ENCODE measurements around the gene RASSF8. TPM values are rescaled to one million over a fixed set of nuclear protein-coding genes. Genes with fewer than 3 reads are reported as not detected.

The RASSF8 gene
- total RNA-seq, 1 experiment from 2014 or later, result 22.9 TPM

GRCh38 chr12:25993901-25994651 lies 35.6 kb downstream of the RASSF8 start:
- DNase-seq, result no peak
- Histone ChIP-seq H3K4me3 (ENCODE audit: insufficient read depth, low read depth, low read length) (no peak overlapping the region), H3K27me3 (ENCODE audit: control insufficient read depth, insufficient read depth, low read length) (no peaks in the 10 kb centered on the region), H3K36me3 (replicated peaks; ENCODE audit: control insufficient read depth, insufficient read depth, low read length) (no peaks in the 10 kb centered on the region)

- no peak for DNase-seq
- Histone ChIP-seq H3K36me3 (replicated peaks; ENCODE audit: control insufficient read depth, insufficient read depth, low read length) (no peaks in the 10 kb centered on the region), H3K27me3 (ENCODE audit: control insufficient read depth, insufficient read depth, low read length) (no peaks in the 10 kb centered on the region), H3K4me3 (ENCODE audit: insufficient read depth, low read depth, low read length) (no peak overlapping the region)
Observed at GRCh38 chr12:25994901-25995625, 36.6 kb downstream of the RASSF8 start.

GRCh38 chr12:25995906-25996305 lies 37.4 kb downstream of the RASSF8 start:
- no peak for DNase-seq

GRCh38 chr12:25996677-25997076 lies 38.2 kb downstream of the RASSF8 start:
- no peak for DNase-seq
- no peaks in the 10 kb centered on the region for H3K27me3 ChIP-seq (ENCODE audit: control insufficient read depth, insufficient read depth, low read length)
- H3K36me3 ChIP-seq (replicated peaks; ENCODE audit: control insufficient read depth, insufficient read depth, low read length), result no peaks in the 10 kb centered on the region
- no peak overlapping the region for H3K4me3 ChIP-seq (ENCODE audit: insufficient read depth, low read depth, low read length)

More at GRCh38 chr12:25995906-25996305, 37.4 kb downstream of the RASSF8 start:
- no peak overlapping the region for H3K4me3 ChIP-seq (ENCODE audit: insufficient read depth, low read depth, low read length)
- no peaks in the 10 kb centered on the region for H3K36me3 ChIP-seq (replicated peaks; ENCODE audit: control insufficient read depth, insufficient read depth, low read length)
- H3K27me3 ChIP-seq (ENCODE audit: control insufficient read depth, insufficient read depth, low read length), result no peaks in the 10 kb centered on the region

GRCh38 chr12:25997201-25997963 lies 38.9 kb downstream of the RASSF8 start:
- DNase-seq, result no peak
- no peaks in the 10 kb centered on the region for H3K27me3 ChIP-seq (ENCODE audit: control insufficient read depth, insufficient read depth, low read length)

GRCh38 chr12:26000898-26001297 lies 42.4 kb downstream of the RASSF8 start:
- no peaks in the 10 kb centered on the region for H3K36me3 ChIP-seq (replicated peaks; ENCODE audit: control insufficient read depth, insufficient read depth, low read length)
- H3K4me3 ChIP-seq (ENCODE audit: insufficient read depth, low read depth, low read length), result no peak overlapping the region
- no peaks in the 10 kb centered on the region for H3K27me3 ChIP-seq (ENCODE audit: control insufficient read depth, insufficient read depth, low read length)
- DNase-seq, result no peak

More at GRCh38 chr12:25997201-25997963, 38.9 kb downstream of the RASSF8 start:
- no peaks in the 10 kb centered on the region for H3K36me3 ChIP-seq (replicated peaks; ENCODE audit: control insufficient read depth, insufficient read depth, low read length)
- no peak overlapping the region for H3K4me3 ChIP-seq (ENCODE audit: insufficient read depth, low read depth, low read length)

- Histone ChIP-seq H3K4me3 (ENCODE audit: insufficient read depth, low read depth, low read length) (no peak overlapping the region), H3K27me3 (ENCODE audit: control insufficient read depth, insufficient read depth, low read length) (no peaks in the 10 kb centered on the region), H3K36me3 (replicated peaks; ENCODE audit: control insufficient read depth, insufficient read depth, low read length) (no peaks in the 10 kb centered on the region)
- DNase-seq, result no peak
Observed at GRCh38 chr12:26001530-26001929, 43.0 kb downstream of the RASSF8 start.

GRCh38 chr12:26003065-26003464 lies 44.6 kb downstream of the RASSF8 start:
- Histone ChIP-seq H3K36me3 (replicated peaks; ENCODE audit: control insufficient read depth, insufficient read depth, low read length) (no peaks in the 10 kb centered on the region), H3K4me3 (ENCODE audit: insufficient read depth, low read depth, low read length) (no peak overlapping the region), H3K27me3 (ENCODE audit: control insufficient read depth, insufficient read depth, low read length) (no peaks in the 10 kb centered on the region)
- no peak for DNase-seq

- H3K4me3 ChIP-seq (ENCODE audit: insufficient read depth, low read depth, low read length), result no peak overlapping the region
- DNase-seq, result no peak
- no peaks in the 10 kb centered on the region for H3K36me3 ChIP-seq (replicated peaks; ENCODE audit: control insufficient read depth, insufficient read depth, low read length)
- H3K27me3 ChIP-seq (ENCODE audit: control insufficient read depth, insufficient read depth, low read length), result no peaks in the 10 kb centered on the region
Observed at GRCh38 chr12:26007566-26007965, 49.1 kb downstream of the RASSF8 start.

GRCh38 chr12:26009593-26009992 lies 51.1 kb downstream of the RASSF8 start:
- H3K27me3 ChIP-seq (ENCODE audit: control insufficient read depth, insufficient read depth, low read length), result no peaks in the 10 kb centered on the region
- no peak overlapping the region for H3K4me3 ChIP-seq (ENCODE audit: insufficient read depth, low read depth, low read length)
- DNase-seq, result no peak
- H3K36me3 ChIP-seq (replicated peaks; ENCODE audit: control insufficient read depth, insufficient read depth, low read length), result no peaks in the 10 kb centered on the region

GRCh38 chr12:26010293-26010821 lies 51.9 kb downstream of the RASSF8 start:
- no peak for DNase-seq

GRCh38 chr12:26011099-26011498 lies 52.6 kb downstream of the RASSF8 start:
- no peak for DNase-seq
- Histone ChIP-seq H3K27me3 (ENCODE audit: control insufficient read depth, insufficient read depth, low read length) (no peaks in the 10 kb centered on the region), H3K36me3 (replicated peaks; ENCODE audit: control insufficient read depth, insufficient read depth, low read length) (no peaks in the 10 kb centered on the region), H3K4me3 (ENCODE audit: insufficient read depth, low read depth, low read length) (no peak overlapping the region)

More at GRCh38 chr12:26010293-26010821, 51.9 kb downstream of the RASSF8 start:
- no peaks in the 10 kb centered on the region for H3K36me3 ChIP-seq (replicated peaks; ENCODE audit: control insufficient read depth, insufficient read depth, low read length)
- H3K4me3 ChIP-seq (ENCODE audit: insufficient read depth, low read depth, low read length), result no peak overlapping the region
- H3K27me3 ChIP-seq (ENCODE audit: control insufficient read depth, insufficient read depth, low read length), result no peaks in the 10 kb centered on the region

- H3K27me3 ChIP-seq (ENCODE audit: control insufficient read depth, insufficient read depth, low read length), result no peaks in the 10 kb centered on the region
- no peaks in the 10 kb centered on the region; the same call in 1 of the 2 replicates for H3K36me3 ChIP-seq (replicated peaks; ENCODE audit: control insufficient read depth, insufficient read depth, low read length)
- no peak for DNase-seq
- H3K4me3 ChIP-seq (ENCODE audit: insufficient read depth, low read depth, low read length), result no peak overlapping the region
Observed at GRCh38 chr12:26014085-26014484, 55.6 kb downstream of the RASSF8 start.

- no peak for DNase-seq
- H3K27me3 ChIP-seq (ENCODE audit: control insufficient read depth, insufficient read depth, low read length), result no peaks in the 10 kb centered on the region
- H3K36me3 ChIP-seq (replicated peaks; ENCODE audit: control insufficient read depth, insufficient read depth, low read length), result no peaks in the 10 kb centered on the region; the same call in 1 of the 2 replicates
- no peak overlapping the region for H3K4me3 ChIP-seq (ENCODE audit: insufficient read depth, low read depth, low read length)
Observed at GRCh38 chr12:26016516-26016915, 58.0 kb downstream of the RASSF8 start.

Measured in H7 (cell line).